ENCODE results near the gene CXCL13. TPM values are rescaled to one million over a fixed set of nuclear protein-coding genes. Genes with fewer than 3 reads are reported as not detected.

CXCL13 gene
- total RNA-seq, 1 experiment from 2014 or later = not detected

Other genes with a start within 250 kb of the CXCL13 start
- 4.3 and 5.6 TPM in 2 replicates for gene CNOT6L, start 213.5 kb downstream of the CXCL13 start, total RNA-seq (2014; rRNA removed; shearing (Covaris generic))